ENCODE measurements around the gene KRT14.

- TF ChIP-seq POLR2A (IDR thresholded peaks at IDR 0.05; ENCODE audit: low read depth, low read length) (no peak), POLR2AphosphoS5 (IDR thresholded peaks at IDR 0.05; ENCODE audit: low read depth, low read length) (no peak)
Observed at GRCh38 chr17:41580244-41580575, 6.5 kb downstream of the KRT14 start.
